ENCODE data around the gene RNF31. TPM values are rescaled to one million over a fixed set of nuclear protein-coding genes. Genes with fewer than 3 reads are reported as not detected.

Gene RNF31
- total RNA-seq, 4 donors from 2014 or later = 21.7 to 54.8 (median 27.4) TPM

DNA sequence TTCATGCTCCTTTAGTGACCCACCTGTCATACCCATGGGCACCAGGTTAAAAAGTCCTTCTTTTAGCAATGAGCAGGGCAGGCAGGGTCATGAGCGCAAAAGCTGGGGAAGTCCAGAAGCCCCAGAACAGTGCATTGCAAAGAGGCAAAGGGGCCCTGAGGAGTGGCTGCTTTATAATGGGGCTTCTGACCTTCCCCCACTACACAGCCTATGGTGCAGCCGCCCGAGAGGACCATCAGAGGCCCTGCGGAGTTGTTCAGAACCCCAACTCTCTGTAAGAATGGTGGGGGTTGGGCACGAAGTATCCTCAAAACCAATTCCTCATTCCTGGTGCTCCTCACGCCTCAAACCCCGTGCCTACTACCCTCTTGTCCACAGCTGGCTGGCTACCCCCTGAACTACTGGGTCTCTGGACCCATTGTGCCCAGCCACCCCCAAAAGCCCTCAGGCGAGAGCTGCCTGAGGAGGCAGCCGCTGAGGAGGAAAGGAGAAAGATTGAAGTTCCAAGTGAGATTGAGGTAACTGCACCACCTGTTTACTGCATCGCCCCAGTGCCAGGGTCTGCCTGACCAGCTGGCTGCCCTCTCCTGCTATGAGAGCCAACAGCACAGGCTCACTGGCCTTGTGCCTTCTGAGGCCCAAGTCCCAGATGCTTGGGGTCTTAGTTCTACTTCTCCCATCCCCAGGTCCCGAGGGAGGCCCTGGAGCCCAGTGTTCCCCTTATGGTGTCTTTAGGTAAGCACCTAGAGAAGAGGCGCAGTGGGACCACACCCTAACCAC is 31.3 kb downstream of the RNF31 start:
- TF ChIP-seq, protein P1, sequence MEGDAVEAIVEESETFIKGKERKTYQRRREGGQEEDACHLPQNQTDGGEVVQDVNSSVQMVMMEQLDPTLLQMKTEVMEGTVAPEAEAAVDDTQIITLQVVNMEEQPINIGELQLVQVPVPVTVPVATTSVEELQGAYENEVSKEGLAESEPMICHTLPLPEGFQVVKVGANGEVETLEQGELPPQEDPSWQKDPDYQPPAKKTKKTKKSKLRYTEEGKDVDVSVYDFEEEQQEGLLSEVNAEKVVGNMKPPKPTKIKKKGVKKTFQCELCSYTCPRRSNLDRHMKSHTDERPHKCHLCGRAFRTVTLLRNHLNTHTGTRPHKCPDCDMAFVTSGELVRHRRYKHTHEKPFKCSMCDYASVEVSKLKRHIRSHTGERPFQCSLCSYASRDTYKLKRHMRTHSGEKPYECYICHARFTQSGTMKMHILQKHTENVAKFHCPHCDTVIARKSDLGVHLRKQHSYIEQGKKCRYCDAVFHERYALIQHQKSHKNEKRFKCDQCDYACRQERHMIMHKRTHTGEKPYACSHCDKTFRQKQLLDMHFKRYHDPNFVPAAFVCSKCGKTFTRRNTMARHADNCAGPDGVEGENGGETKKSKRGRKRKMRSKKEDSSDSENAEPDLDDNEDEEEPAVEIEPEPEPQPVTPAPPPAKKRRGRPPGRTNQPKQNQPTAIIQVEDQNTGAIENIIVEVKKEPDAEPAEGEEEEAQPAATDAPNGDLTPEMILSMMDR (IDR thresholded peaks at IDR 0.05; ENCODE audit: low read depth) = no peak

GRCh38 chr14:24179294-24179960 is 32.1 kb downstream of the RNF31 start:
- TF ChIP-seq, protein P1 (IDR thresholded peaks at IDR 0.05; ENCODE audit: low read depth) = no peak

GRCh38 chr14:24179961-24180796 is 32.9 kb downstream of the RNF31 start:
- TF ChIP-seq, protein P1 (IDR thresholded peaks at IDR 0.05; ENCODE audit: low read depth) = no peak

GRCh38 chr14:24181371-24182077 is 34.2 kb downstream of the RNF31 start:
- TF ChIP-seq, protein P1 (IDR thresholded peaks at IDR 0.05; ENCODE audit: low read depth) = no peak

- TF ChIP-seq, protein P1 (IDR thresholded peaks at IDR 0.05; ENCODE audit: low read depth) = no peak
Observed at GRCh38 chr14:24182110-24182882, 35.0 kb downstream of the RNF31 start.

- TF ChIP-seq, protein P1 (IDR thresholded peaks at IDR 0.05; ENCODE audit: low read depth) = no peak
Observed at GRCh38 chr14:24183014-24183481, 35.8 kb downstream of the RNF31 start.

Measured in subcutaneous adipose tissue (tissue), 4 donors.